Measurements from ENCODE around the gene ACACA. TPM values are rescaled to one million over a fixed set of nuclear protein-coding genes. Genes with fewer than 3 reads are reported as not detected.

The ACACA gene
- total RNA-seq, 2 donors from 2014 or later: 8.6 to 10.2 TPM

DNA sequence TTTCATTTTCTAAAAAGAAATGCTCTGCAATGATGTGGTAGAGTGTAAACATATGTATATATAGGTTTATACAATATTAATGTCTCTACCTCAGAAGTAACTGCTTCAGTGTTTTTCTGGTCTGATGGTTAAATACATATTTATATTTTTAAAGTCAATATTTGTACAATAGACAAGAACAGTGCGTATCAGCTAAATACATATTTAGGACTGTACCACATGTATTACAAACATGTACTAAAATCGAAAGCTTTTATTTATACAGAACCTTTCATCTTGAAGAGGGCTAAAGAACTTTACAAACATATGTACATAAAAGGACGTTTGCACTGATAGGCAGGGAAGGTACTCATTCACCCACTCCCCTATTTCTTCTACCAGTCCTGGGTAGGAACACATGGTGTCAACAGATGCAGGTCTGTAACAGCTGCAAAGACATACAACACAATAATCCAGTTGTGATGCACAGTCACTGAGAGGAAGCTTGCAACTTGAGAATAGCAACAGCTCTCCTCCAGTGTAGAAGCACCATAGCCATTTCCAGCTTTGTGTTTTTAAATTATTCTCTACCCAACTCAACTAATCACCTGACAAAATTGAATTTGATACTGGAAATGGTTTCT is 237.8 kb downstream of the ACACA start:
- Histone ChIP-seq H3K27ac (no peak overlapping the region), H3K36me3 (no peaks in the 10 kb centered on the region), H3K4me3 (no peak overlapping the region), H3K27me3 (no peaks in the 10 kb centered on the region), H3K4me1 (no peaks in the 10 kb centered on the region), H3K9me3 (no peaks in the 10 kb centered on the region)
- no peak for TF ChIP-seq CTCF (IDR thresholded peaks at IDR 0.05)
- no peak for DNase-seq (ENCODE audit: low spot score)

GRCh38 chr17:37167756-37168155 is 238.9 kb downstream of the ACACA start:
- H3K27me3 ChIP-seq: no peaks in the 10 kb centered on the region
- DNase-seq (ENCODE audit: low spot score): no peak
- H3K4me1 ChIP-seq: no peaks in the 10 kb centered on the region
- no peaks in the 10 kb centered on the region for H3K36me3 ChIP-seq
- no peak overlapping the region for H3K27ac ChIP-seq
- H3K9me3 ChIP-seq: no peaks in the 10 kb centered on the region
- H3K4me3 ChIP-seq: no peak overlapping the region
- TF ChIP-seq CTCF (IDR thresholded peaks at IDR 0.05): no peak

DNA sequence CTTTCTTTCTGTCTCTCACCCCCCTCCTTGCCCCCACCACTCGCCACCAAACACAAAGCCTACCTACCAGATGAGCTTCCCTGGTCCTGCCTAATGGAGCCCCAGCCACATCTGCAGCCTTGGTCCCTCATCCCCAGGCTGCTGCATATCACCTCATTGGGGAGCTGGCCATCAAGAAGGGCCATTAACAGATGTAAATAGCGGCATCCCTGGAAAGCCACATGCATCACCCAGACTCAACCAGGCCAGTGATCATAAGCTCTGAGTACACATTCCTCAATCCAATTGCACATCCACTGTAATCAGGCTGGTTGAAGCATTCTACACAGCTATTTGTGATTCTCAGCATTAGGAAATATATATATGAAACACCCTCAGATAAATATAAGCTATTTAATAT is 242.6 kb downstream of the ACACA start:
- H3K4me3 ChIP-seq: no peak overlapping the region
- no peak overlapping the region for H3K27ac ChIP-seq
- H3K9me3 ChIP-seq: no peaks in the 10 kb centered on the region
- H3K36me3 ChIP-seq: no peaks in the 10 kb centered on the region
- no peak for DNase-seq (ENCODE audit: low spot score)
- TF ChIP-seq CTCF (IDR thresholded peaks at IDR 0.05): no peak
- no peaks in the 10 kb centered on the region for H3K27me3 ChIP-seq
- H3K4me1 ChIP-seq: no peaks in the 10 kb centered on the region

DNA sequence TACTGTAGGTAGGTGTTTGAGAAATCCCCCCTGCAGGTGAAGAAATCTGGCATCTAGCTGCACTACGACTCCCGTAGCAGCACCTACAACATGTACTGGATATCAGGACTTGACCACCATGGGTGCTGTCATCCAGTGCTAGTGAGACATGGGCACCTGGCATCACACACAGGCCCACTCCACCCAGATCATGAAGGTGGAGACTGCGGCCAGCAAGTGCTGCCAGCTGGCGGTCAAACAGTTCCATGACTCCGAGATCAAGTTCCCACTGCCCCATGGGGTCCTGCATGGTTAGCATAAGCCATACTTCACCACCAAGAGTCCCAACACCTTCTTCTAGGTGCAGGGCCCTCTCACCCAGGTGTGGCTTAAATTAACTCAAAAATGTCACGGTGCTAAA is 243.8 kb downstream of the ACACA start:
- Histone ChIP-seq H3K4me1 (no peaks in the 10 kb centered on the region), H3K4me3 (no peak overlapping the region), H3K36me3 (no peaks in the 10 kb centered on the region), H3K27ac (no peak overlapping the region), H3K27me3 (no peaks in the 10 kb centered on the region), H3K9me3 (no peaks in the 10 kb centered on the region)
- DNase-seq (ENCODE audit: low spot score): no peak
- no peak for TF ChIP-seq CTCF (IDR thresholded peaks at IDR 0.05)

GRCh38 chr17:37160944-37161343 is 245.7 kb downstream of the ACACA start:
- Histone ChIP-seq H3K27me3 (no peaks in the 10 kb centered on the region), H3K9me3 (no peaks in the 10 kb centered on the region), H3K27ac (no peak overlapping the region), H3K4me3 (no peak overlapping the region), H3K4me1 (no peaks in the 10 kb centered on the region), H3K36me3 (no peaks in the 10 kb centered on the region)
- no peak for TF ChIP-seq CTCF (IDR thresholded peaks at IDR 0.05)
- no peak for DNase-seq (ENCODE audit: low spot score)

GRCh38 chr17:37158290-37158689 is 248.3 kb downstream of the ACACA start:
- Histone ChIP-seq H3K27ac (no peak overlapping the region), H3K9me3 (no peaks in the 10 kb centered on the region), H3K4me3 (no peak overlapping the region), H3K36me3 (no peaks in the 10 kb centered on the region), H3K27me3 (no peaks in the 10 kb centered on the region), H3K4me1 (no peaks in the 10 kb centered on the region)
- no peak for DNase-seq (ENCODE audit: low spot score)
- no peak for TF ChIP-seq CTCF (IDR thresholded peaks at IDR 0.05)

All from right atrium auricular region (tissue), 2 donors.